Left kidney (tissue), 2 donors: ENCODE measurements around the gene ZNF783. TPM values are rescaled to one million over a fixed set of nuclear protein-coding genes. Genes with fewer than 3 reads are reported as not detected.
A peak's percentile ranks its signal among the peaks of the same experiment; 100 is the strongest.

ENCODE experiments used
- DNase-seq: peaks from one replicate; pipeline ENCODE4 v3.0.0-alpha.2; 2013
- polyA plus RNA-seq: library from polyadenylated mRNA; unstranded; fragments of 120-200 nt; gene quantifications from one replicate; pipeline ENCODE4 v1.2.1, GENCODE V29; 2013; ENCODE audit not compliant: insufficient read length

Gene ZNF783
- polyA plus RNA-seq, 1 donor = 17.0 TPM

DNA sequence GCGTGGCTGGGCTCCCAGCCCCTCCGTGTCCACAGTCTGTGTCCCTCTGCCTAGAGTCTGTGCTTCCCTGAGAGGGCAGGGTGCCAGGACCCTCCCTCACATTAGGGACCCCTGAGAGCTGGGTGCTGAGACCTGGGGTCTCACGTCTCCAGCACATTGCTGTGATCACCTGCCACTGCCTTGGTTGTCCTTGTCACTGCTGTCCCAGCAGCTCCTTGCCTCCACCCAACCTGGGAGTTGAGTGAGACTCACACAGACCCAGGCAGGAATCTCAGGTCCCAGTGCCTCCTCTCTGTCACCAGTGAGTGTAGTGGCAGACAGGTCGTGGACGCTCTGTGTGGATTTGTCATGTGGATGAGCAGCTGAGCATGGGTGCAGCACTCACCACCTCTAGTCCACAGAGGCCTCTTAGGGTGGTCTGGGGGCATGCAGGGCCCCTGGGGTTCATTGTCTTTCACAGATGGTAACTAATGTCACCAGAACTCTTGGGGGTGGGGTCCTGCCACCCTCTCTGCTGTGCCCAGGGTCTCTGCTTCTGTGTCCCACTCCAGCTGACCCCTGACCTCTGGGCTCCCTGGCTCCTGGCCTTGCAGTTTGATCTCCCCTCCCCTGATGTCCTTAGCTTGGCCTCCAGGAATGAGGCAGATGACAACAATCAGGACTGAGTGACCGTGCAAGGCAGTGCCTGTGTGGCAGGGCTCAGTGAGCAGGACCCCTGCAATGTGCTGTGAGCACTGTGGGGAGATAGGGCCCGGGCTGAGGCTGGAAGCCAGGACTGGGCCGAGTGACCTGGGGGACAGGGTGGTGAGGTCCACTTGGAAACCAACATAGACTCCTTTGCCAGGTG, 18.9 kb downstream of the ZNF783 start:
- no peak for DNase-seq

DNA sequence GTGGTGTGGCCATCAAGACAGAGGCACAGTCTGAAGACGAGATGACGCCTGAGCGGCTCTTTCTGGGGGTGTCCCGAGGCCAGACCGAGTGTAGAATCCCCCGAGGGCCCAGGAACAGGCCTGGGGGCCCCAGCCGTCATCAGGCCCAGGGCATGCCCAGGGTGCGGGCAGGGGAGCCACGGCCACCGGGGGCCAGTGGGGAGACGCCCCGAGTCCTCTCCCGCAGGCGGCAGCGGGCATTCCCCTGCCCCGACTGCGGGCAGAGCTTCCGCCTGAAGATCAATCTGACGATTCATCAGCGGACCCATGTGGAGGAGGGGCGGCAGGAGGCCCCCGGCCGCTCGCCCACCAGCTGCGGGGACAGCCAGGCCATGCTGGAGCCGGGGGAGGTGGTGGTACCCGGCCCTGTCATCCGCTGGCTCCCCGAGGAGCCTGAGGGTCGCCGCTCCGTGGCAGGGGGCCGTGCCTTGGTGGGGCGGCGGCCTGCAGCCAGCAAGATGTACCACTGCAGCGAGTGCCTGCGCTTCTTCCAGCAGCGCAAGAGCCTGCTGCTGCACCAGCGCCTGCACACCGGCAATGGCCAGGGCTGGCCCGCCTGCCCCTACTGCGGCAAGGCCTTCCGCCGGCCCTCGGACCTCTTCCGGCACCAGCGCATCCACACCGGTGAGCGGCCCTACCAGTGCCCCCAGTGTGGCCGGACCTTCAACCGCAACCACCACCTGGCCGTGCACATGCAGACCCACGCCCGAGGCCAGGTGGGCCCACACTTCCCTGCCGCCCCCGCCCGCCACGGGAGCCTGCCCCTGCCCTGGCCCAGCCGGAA, 19.7 kb downstream of the ZNF783 start:
- no peak for DNase-seq

DNA sequence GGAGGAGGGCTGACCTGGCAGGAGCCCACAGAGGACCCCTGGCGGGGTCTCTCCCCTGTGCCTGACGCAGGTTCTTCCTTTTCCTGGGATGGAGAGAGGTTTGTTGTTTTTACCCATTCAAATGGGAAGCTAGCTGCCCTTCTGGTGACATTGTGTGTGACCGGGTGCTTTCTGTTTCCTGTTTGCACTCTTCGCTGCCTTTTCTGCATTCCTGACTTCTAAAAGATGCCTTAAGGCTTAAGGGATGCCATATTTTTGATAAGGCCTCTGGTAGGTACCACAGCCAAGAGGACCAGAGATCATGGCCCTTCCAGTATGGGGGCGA, 20.3 kb downstream of the ZNF783 start:
- no peak for DNase-seq

DNA sequence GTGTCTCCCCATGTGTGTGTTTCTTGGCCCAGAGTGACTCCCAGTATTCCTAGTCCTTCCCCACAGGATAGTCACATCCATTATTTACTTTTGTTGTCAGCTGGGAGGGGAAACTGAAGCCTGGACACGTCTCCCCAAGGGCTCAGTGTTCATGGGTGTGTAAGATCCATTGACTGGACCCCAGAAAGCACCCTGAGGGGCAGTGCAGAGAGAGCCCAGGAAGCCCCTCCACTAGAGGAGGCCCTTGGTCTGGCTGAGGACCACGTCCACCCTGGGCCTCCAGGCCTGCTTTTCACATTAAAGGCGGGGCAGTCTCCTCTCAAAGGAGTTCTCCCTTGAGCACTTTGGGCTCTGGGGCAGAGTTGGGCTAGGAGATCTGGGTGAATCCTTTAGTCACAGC, 21.3 kb downstream of the ZNF783 start:
- DNase-seq = no peak

DNA sequence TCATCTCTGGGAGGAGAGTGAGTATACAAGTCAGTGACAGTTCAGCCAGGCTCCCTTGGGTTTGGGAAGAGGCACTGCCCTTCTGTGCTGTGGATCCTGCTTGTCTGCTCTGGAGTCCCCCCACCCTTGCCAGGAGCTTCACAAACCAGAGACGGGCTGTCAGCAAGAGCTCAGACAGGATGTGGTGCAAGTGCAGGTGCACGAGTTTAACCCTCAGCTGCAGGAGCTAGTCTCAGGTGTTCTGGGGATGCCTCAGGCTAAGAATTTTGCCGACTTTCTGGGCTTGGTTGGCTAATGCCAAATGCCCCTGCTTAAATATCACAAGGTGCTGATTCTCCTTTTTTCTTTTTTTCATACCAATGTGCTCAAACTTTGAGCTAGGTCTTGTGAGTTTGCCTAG, 22.3 kb downstream of the ZNF783 start:
- no peak for DNase-seq

DNA sequence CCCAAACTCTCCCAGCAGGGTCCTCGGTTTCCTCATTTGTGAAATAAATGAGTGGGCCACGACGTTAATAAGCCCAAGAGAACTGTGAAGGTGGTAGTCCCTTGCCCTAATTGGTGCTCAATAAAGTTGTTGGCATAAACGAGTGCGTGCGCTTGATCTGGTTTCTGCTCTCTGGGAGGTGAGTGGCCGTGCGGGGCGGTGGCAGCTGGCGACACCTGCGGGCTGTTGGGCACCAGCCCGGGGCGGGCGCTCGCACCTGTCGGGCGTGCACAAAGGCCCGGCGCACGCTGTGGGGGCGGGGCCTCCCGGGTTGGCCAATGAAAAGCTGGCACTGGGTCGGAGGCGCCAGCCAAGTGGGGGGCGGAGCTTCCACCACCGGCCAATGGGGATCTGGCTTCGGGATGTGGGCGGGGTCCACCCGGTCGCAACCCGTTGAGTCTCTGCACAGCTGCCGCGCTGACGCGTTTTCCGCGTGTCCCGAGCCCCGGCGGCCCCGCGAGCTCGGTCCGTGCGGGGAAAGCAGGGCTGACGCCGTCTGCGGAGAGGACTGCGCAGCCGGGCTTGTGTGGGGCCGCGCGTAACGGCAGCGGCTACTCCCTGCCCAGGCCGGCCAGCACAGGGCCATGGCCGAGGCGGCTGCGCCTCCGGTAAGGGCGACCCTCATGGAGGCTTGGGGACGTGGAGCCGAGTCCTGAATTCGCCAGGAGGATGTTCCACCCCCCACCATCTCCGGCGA, 23.0 kb downstream of the ZNF783 start:
- DNase-seq = peak; percentile 92

DNA sequence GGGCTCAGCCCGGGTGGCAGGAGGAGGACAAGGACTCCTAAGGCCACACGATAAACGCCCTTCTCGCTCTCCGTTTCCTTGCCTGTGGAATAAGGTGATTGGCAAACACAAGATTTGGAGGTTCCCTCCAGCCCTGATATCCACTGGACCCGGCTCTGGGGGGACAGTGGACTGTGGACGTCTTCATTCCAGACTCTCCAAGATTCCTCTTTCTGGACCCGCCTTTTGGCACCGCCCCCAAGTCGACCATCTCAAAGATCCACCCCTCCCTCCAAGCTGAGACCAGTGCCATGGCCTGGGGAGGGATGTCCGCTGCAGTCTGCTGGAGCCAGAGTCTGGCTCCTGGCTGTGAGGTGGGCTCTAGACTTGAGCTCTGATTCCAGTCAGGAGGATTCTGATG, 23.6 kb downstream of the ZNF783 start:
- peak; percentile 29 for DNase-seq

DNA sequence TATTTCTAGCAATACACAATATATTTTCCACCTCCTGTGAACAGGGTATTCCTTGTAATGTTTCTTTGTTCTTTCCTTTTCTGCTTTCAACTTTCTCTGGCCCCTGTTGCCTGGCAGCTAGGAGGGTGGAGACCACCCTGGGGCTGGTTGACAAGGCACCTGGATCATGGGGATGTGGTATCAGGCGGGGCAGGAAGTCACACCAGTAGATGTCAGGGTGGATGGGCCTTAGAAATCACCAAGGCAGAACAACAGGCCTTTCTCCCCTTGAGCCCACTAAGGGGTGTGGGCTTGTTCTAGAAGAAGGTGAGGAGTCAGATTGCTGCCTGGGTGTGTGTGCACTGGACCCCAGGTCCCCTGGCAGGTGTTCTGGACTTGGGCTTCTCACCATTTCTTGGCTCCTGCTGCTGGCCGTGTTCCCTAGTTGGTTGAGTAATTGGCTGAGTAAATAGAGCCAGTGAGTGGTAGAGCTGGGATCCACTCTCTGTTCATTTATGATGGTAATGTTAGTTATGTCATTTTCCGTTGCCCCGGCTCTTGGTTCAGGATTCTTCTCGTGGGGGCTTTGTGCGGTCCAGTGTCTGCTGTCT, 24.9 kb downstream of the ZNF783 start:
- no peak for DNase-seq

DNA sequence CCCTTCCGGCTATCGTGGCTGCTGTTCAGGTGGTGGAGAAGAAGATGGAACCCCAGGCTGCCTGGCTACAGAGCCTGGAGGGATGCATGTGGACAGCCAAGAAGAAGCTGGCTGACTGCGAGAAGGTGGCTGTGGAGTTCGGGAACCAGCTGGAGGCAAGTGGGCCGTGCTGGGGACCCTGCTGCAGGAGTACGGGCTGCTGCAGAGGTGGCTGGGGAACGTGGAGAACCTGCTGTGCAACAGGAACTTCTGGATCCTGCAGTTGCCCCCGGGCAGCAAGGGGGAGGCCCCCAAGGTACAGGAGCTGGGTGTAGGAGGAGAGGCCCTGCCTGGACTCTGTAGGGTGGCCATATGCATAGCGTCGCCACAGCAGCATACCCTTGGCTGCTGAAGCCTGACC, 25.6 kb downstream of the ZNF783 start:
- DNase-seq = no peak

DNA sequence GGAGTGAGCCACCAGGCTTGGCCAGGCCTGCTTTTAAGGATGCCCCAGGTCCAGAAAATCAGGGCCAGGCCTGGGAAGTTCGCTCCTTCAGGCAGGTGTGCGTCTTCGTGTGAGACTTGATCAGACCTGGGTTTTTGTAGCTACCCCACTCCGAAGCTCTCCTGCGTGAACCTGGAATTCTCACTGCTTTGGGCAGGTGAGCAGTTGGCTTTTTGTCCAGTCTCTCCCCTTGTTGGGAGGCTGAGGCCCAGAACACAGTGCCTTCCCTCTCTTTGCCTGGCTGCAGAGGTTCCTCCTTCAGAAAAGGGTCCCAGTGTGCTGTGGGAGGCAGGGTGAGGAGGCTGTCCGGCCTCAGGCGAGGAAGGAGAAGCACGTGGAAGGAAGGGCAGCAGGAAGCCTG, 27.3 kb downstream of the ZNF783 start:
- DNase-seq = no peak

DNA sequence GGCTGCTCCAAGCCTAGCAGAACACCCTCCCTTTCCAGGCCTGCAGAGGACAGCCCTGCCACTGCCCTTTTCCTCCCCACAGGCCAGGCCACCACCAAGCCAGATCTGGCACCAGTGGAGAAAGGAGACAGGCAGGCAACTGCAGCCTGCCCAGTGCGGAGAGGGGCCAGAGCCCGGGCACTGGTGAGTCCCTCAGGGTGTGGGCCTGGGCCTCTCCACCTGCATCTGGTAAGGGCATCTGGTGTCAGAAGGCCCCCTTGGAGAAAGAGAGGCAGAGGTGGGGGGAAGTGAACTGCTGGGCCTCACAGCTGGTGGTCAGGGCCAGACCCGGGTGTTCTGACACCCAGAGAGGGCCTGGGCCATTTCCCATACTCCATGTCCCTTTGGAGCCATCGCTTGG, 27.9 kb downstream of the ZNF783 start:
- no peak for DNase-seq

DNA sequence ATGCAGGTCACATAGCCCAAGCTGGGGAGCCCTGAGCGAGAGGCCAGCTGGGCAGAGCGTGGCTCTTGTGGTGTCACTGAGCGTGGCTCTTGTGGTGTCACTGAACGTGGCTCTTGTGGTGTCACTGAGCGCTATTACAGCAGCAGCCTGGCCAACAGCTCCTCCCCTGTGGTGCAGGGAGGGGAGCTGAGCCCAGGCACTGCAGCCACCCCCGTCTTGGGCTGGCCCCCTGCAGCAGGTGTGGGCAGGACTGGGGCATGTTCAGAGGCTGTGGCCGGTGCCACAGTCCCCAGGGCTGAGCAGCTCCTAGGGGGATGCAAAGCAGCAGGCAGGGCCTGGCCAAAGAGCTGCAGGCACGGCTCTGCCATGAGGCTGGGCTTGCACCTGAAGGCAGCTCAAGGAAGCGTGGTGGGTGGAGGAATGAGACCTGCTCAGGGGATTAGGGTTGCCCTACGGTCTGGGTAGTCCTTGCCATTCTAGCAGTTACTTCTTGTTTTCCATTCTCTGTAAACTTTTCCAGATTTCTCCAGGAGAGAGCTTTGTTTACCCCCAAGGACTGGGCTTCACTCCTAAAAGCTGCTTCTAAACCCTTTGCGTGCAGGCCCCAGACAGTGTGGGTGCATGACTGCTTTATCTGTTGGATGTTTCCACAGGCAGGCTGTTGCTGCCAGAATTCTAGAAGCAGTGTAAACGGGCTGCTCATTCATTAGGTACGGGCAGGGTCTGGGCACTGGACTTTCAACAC, 29.2 kb downstream of the ZNF783 start:
- DNase-seq = no peak

DNA sequence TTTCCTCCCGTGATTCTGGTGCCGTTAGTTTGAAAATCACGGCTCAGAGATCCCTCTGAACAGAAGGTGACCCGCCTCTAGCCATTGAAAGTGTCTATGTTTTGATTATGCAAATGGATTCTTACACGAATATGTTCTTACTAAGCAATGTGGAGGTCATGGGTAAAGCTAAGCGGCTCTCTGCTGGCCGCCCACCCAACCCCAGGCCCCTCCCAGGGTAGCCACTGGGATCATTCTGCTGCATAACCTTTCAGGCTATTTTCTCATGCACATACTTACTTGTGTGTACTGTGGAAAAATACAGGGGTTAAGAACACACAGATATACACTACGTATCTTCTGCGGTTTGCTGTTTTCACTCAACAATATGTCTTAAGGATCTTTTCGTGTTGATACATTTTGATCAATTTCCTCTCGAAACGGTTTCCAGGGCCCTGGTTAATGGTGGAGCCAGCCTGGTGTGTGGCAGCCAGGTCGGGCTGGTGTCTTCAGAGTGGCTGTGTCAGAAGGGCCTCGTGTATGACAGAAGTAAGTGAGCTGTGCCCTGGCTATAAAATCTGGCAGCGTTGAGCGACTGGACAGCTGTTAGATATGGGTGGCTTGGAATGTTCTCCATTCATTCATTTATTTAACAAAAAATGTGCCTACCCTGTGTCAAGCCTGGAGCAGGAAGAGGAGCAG, 29.9 kb downstream of the ZNF783 start:
- no peak for DNase-seq

DNA sequence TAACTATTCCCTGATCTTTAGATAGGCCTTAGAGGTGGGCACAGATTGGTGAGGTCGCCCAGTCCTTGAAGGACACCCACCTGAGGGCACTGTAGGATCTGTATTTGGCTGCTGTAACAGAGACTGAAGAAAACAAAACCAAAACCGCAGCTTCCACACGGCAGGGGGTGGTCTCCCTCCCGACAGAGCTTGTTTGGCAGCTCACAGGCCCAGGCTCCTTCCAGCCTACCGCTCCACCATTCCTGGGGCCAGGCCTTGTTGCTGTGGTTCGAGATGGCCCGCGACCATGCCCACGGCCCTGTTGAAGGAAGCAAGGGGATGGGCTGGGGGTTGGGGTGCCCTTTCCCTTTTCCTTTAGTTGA, 30.4 kb downstream of the ZNF783 start:
- DNase-seq = no peak

DNA sequence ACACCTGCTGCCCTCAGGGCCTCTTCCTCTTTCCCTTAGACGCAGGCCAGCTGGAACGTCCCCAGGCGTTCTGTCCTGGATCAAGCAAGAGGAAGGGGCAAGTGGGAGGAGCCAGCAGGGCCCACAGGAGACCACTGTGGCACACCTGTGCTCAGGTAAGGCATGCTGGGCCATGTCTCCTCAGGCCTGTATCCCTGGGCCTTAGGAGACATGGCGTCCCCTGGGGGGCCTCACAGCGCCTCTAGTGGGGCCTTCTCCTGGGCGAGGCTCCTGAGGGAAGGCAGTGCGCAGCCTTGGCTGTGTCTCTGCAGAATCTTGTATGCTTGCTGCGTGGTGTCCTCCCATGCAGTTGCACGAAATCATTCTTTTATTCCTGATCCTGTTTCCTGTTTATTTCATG, 31.3 kb downstream of the ZNF783 start:
- no peak for DNase-seq

DNA sequence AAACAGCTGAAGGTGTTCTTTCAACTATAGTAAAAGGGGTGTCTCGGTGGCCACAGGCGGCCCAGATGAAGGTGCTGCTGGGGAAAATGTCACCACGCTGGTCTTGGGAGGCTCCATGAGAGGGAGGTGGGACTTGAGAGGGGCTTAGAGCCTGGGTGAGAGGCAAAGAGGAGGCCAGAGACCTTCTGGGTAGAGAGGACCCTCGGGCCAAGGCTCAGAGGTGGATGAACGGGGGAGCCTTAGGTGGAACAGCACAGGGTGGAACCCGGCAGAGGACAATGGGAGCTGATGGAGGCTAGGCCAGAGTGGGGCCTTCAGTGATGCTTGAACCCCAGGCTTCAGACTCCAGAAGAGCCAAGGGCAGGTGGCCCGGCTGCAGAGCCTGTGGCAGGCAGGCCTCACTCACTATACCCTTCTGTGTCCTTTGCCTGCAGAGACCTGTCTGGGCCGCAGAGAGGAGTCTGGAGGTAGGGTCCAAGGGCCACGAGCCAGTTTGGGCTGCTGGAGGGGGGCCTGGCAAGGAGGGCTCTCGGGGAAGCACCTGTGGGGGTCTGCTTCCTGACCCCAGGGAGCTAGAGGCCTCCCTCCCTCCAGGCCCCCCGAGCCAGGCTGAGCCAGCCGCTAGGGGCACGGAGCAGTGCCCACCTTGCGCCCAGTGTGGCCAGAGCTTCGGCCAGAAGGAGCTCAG, 32.1 kb downstream of the ZNF783 start:
- DNase-seq = no peak

DNA sequence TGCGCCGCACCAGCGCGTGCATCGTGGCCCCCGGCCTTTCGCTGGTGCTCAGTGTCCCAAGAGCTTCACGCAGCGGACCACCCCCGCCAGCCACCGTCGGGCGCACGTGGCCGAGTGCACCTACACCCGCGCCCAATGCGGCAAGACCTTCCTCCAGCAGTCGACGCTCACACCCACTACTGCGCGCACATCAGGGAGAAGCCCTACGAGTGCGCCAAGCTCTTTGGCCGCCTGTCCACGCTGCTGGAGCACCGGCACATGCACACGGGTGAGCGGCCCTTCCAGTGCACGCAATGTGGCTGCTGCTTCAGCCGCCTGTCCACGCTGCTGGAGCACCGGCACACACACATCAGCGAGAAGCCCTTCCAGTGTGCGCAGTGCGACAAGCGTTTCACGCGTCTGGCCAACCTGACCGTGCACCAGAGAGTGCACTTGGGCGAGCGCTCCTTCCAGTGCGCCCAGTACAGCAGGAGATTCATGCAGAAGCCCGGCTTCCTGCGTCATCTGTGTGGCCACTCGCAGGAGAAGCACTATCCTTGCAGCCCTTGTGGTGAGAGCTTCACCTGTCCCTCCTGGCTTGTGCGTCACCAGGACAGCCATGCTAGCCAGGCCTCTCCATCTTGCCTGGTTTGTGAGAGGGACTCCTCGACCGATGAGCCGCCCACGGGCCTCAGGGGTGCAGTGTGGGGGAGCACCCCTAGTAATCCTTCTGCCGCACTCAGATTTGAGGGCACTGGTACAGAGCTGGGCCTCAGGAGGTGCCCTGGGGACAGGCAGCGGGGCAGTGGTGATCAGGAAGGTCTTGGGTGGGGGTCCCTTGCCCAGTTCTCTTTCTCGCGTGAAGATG, 32.9 kb downstream of the ZNF783 start:
- no peak for DNase-seq

DNA sequence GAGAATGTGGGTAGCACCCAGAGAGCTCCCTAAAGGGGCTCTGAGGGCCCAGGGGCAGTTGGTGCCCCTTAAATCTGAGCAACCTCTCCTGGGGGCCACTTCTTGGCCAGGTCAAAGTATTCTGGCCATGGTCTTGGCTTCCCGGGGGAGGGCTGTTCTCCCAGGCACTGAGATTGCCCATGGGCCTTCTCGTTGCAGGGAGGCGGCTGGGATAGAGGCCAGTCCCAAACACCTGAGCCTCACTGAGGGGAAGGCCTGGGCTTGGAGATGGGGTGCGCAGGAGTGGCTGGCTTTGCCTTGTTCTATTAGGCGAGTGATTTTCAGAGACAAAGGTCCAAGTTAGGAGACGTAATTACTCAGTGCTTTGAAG, 33.5 kb downstream of the ZNF783 start:
- DNase-seq = no peak

DNA sequence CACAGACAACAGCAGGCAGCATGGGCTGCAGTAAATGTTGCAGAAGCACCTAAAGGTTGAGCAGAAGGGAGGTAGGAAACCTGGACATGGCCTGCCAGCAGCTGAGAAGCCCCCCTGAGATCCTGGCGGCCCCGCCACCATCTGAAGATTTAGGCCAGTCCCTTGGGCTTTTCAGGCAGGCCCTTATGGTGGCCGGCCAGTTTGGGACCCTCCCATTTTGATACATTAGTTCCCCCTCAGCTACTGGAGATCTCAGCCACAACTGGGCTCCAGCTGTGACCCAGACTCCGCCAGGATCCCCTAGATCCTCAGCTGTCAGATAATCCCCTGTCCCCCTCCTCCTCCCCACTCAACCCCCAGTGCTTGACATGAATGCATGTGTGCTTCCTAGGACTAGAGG, 34.4 kb downstream of the ZNF783 start:
- DNase-seq = no peak
